ENCODE results near the gene RALGPS2.

- TF ChIP-seq CTCF (IDR thresholded peaks at IDR 0.05; ENCODE audit: insufficient read depth, low read length, poor library complexity, severe bottlenecking): no peak
- no peak for TF ChIP-seq EZH2phosphoT487 (conservative IDR thresholded peaks at IDR 0.05; ENCODE audit: low read length)
These were observed 187.6 kb downstream of the RALGPS2 start for GRCh38 chr1:178912597-178912996.

Data from SU-DHL-6 (cell line).